HepG2 (cell line): ENCODE data around the gene PSMG3. TPM values are rescaled to one million over a fixed set of nuclear protein-coding genes. Genes with fewer than 3 reads are reported as not detected.

Experiments used
- ARID2 ChIP-seq: sonication (generic); formaldehyde crosslinking; IDR thresholded peaks from 2 replicates; pipeline ENCODE4 v1.8.1; 2022; ENCODE audit warnings: mild to moderate bottlenecking, missing genetic modification reagents, borderline replicate concordance
- BRCA1 ChIP-seq: sonication (generic); formaldehyde crosslinking; IDR thresholded peaks from 2 replicates; pipeline ENCODE4 v1.4.0; 2020; ENCODE audit warnings: missing genetic modification reagents
- CAMTA2 ChIP-seq: sonication (generic); formaldehyde crosslinking; IDR thresholded peaks from 2 replicates; pipeline ENCODE4 v1.4.0; 2020; ENCODE audit warnings: mild to moderate bottlenecking, missing genetic modification reagents, borderline replicate concordance
- CHCHD3 ChIP-seq: sonication (generic); formaldehyde crosslinking; IDR thresholded peaks from 2 replicates; pipeline ENCODE4 v1.8.0; 2022; ENCODE audit warnings: mild to moderate bottlenecking, missing genetic modification reagents, moderate library complexity
- FOXK1 ChIP-seq: sonication (generic); formaldehyde crosslinking; IDR thresholded peaks from 2 replicates; pipeline ENCODE4 v1.4.0; 2020; ENCODE audit warnings: low read depth, missing genetic modification reagents, borderline replicate concordance
- HMG20A ChIP-seq: IDR thresholded peaks from 2 replicates; pipeline ENCODE4 v1.6.1; 2016; ENCODE audit warnings: borderline replicate concordance
- NFKB2 ChIP-seq: sonication (generic); formaldehyde crosslinking; IDR thresholded peaks from 2 replicates; pipeline ENCODE4 v1.4.0; 2020; ENCODE audit warnings: missing genetic modification reagents, borderline replicate concordance
- PHF8 ChIP-seq: sonication (generic); formaldehyde crosslinking; IDR thresholded peaks from 2 replicates; pipeline ENCODE4 v1.5.0; 2020; ENCODE audit warnings: missing genetic modification reagents
- RCOR2 ChIP-seq: IDR thresholded peaks from 2 replicates; pipeline ENCODE4 v1.6.1; 2016; ENCODE audit warnings: missing biosample characterization, missing genetic modification reagents
- RXRB ChIP-seq: IDR thresholded peaks from 2 replicates; pipeline ENCODE4 v1.6.1; 2016; ENCODE audit warnings: borderline replicate concordance, missing genetic modification reagents, missing compliant biosample characterization
- SMAD9 ChIP-seq: sonication (generic); formaldehyde crosslinking; IDR thresholded peaks from 2 replicates; pipeline ENCODE4 v1.5.1; 2020; ENCODE audit warnings: mild to moderate bottlenecking, missing genetic modification reagents
- ZBTB1 ChIP-seq: sonication (generic); formaldehyde crosslinking; IDR thresholded peaks from 2 replicates; pipeline ENCODE4 v1.4.0; 2020; ENCODE audit warnings: missing genetic modification reagents, borderline replicate concordance
- ZNF121 ChIP-seq: sonication (generic); formaldehyde crosslinking; IDR thresholded peaks from 2 replicates; pipeline ENCODE4 v1.5.0; 2020; ENCODE audit warnings: mild to moderate bottlenecking, missing genetic modification reagents
- ZNF652 ChIP-seq: IDR thresholded peaks from 2 replicates; pipeline ENCODE4 v1.6.1; 2016; ENCODE audit warnings: low read depth, borderline replicate concordance
- ZNF674 ChIP-seq: sonication (generic); formaldehyde crosslinking; IDR thresholded peaks from 2 replicates; pipeline ENCODE4 v1.5.0; 2020; ENCODE audit warnings: low read depth, mild to moderate bottlenecking, missing genetic modification reagents
- polyA plus RNA-seq, 8 experiments: library from polyadenylated mRNA; depleted of rRNA in 3 of 8; stranded (reverse) in 7 of 8; unstranded in 1 of 8; fragments of >200 nt; fragmentation: Illumina TruSeq in 4 of 8; extraction: Trizol in 4 of 8; gene quantifications; 2 replicates each; pipeline versions ENCODE4 v1.2.1 to v1.2.3, GENCODE V29; 2011 to 2016; ENCODE audit warnings: low read depth in 4 of 8, missing spikeins in 1 of 8, mixed read lengths in 1 of 8; ENCODE audit not compliant: insufficient read depth in 1 of 8
- total RNA-seq, 5 experiments: library from RNA; depleted of rRNA; stranded (reverse); fragments of >200 nt; fragmentation: Illumina TruSeq; extraction: Trizol; gene quantifications; 2 replicates each; pipeline ENCODE4 v1.2.3, GENCODE V29; 2016; ENCODE audit warnings: low read depth in 1 of 5
- TF ChIP-seq, protein P1 (sequence below): sonication (generic); formaldehyde crosslinking; IDR thresholded peaks from 2 replicates; pipeline ENCODE4 v1.4.0; 2020; ENCODE audit warnings: missing genetic modification reagents
- TF ChIP-seq, protein P2 (sequence below): IDR thresholded peaks from 2 replicates; pipeline ENCODE4 v1.6.1; 2016; ENCODE audit warnings: missing compliant biosample characterization, missing genetic modification reagents, borderline replicate concordance
- TF ChIP-seq, protein P3 (sequence below): sonication (generic); formaldehyde crosslinking; conservative IDR thresholded peaks from 2 replicates; pipeline ENCODE4 v1.8.0; 2022; ENCODE audit warnings: low read depth, missing genetic modification reagents
- TF ChIP-seq, protein P4 (sequence below): sonication (generic); formaldehyde crosslinking; IDR thresholded peaks from 2 replicates; pipeline ENCODE4 v1.4.0; 2020; ENCODE audit warnings: mild to moderate bottlenecking, missing genetic modification reagents

Gene PSMG3
- total and polyA plus RNA-seq, 2 of the 13 experiments (the other 11 are each of a cell fraction or from before 2014, with no cell fraction given): 29.6 to 48.4 TPM

DNA sequence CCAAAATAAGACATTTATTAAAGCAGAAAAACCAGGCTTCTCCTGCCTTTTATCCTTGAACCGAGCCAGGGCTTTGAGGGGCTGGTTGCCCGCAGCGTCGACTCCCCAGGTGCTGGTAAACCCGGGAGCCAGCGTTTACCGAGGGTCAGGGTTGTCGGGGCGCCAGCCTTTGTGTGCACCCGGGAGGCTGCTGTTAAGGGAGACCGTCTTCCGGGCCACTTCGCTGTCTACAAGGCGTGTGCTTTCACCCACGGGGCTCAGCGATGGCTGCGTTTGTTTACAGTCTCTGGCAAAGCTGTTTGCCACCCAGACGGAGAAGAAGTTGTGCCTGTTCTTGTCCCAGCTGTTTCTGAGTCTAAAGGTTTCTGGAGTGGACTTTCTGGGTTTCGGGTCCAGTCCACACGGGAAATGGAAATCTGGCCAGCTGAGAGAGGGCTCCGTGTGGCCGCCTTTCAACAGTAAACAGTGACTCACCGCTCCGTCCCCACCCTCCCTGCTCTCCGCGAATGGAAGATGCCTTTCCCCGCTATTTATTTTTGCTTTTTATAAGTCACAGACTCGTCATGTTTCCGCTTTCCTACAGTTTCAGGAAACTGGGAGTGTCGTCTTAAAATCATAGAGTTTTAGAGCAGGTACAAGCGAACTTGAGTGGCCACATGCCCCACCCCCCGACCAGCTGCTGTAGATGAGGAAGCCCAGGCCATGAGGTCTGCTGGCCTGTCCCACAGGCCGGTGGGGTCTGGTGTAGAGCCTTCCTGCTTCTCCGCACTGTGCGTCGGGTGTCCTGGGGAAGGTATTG is 37.2 kb downstream of the PSMG3 start (continued):
- TF ChIP-seq, protein P1, sequence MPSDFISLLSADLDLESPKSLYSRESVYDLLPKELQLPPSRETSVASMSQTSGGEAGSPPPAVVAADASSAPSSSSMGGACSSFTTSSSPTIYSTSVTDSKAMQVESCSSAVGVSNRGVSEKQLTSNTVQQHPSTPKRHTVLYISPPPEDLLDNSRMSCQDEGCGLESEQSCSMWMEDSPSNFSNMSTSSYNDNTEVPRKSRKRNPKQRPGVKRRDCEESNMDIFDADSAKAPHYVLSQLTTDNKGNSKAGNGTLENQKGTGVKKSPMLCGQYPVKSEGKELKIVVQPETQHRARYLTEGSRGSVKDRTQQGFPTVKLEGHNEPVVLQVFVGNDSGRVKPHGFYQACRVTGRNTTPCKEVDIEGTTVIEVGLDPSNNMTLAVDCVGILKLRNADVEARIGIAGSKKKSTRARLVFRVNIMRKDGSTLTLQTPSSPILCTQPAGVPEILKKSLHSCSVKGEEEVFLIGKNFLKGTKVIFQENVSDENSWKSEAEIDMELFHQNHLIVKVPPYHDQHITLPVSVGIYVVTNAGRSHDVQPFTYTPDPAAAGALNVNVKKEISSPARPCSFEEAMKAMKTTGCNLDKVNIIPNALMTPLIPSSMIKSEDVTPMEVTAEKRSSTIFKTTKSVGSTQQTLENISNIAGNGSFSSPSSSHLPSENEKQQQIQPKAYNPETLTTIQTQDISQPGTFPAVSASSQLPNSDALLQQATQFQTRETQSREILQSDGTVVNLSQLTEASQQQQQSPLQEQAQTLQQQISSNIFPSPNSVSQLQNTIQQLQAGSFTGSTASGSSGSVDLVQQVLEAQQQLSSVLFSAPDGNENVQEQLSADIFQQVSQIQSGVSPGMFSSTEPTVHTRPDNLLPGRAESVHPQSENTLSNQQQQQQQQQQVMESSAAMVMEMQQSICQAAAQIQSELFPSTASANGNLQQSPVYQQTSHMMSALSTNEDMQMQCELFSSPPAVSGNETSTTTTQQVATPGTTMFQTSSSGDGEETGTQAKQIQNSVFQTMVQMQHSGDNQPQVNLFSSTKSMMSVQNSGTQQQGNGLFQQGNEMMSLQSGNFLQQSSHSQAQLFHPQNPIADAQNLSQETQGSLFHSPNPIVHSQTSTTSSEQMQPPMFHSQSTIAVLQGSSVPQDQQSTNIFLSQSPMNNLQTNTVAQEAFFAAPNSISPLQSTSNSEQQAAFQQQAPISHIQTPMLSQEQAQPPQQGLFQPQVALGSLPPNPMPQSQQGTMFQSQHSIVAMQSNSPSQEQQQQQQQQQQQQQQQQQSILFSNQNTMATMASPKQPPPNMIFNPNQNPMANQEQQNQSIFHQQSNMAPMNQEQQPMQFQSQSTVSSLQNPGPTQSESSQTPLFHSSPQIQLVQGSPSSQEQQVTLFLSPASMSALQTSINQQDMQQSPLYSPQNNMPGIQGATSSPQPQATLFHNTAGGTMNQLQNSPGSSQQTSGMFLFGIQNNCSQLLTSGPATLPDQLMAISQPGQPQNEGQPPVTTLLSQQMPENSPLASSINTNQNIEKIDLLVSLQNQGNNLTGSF (CRISPR knock-in tag): no peak
- TF ChIP-seq ZNF121 (CRISPR knock-in tag): no peak
- no peak for TF ChIP-seq BRCA1 (CRISPR knock-in tag)
- TF ChIP-seq ZNF674 (CRISPR knock-in tag): no peak
- 0 out of 2 replicates have a peak, but pooled peaks have one; percentile 44 for TF ChIP-seq RCOR2 (CRISPR knock-in tag)
- no peak for TF ChIP-seq PHF8 (CRISPR knock-in tag)
- TF ChIP-seq ARID2: no peak
- no peak for TF ChIP-seq ZBTB1 (CRISPR knock-in tag)
- TF ChIP-seq, protein P2, sequence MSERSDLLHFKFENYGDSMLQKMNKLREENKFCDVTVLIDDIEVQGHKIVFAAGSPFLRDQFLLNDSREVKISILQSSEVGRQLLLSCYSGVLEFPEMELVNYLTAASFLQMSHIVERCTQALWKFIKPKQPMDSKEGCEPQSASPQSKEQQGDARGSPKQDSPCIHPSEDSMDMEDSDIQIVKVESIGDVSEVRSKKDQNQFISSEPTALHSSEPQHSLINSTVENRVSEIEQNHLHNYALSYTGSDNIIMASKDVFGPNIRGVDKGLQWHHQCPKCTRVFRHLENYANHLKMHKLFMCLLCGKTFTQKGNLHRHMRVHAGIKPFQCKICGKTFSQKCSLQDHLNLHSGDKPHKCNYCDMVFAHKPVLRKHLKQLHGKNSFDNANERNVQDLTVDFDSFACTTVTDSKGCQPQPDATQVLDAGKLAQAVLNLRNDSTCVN (CRISPR knock-in tag): peak; percentile 64; the same call in 1 of the 2 replicates
- no peak for TF ChIP-seq CAMTA2 (CRISPR knock-in tag)
- TF ChIP-seq ZNF652: no peak
- TF ChIP-seq NFKB2: no peak
- peak; percentile 38; the same call in 1 of the 2 replicates for TF ChIP-seq HMG20A (CRISPR knock-in tag)
- TF ChIP-seq SMAD9 (CRISPR knock-in tag): no peak
- TF ChIP-seq, protein P3, sequence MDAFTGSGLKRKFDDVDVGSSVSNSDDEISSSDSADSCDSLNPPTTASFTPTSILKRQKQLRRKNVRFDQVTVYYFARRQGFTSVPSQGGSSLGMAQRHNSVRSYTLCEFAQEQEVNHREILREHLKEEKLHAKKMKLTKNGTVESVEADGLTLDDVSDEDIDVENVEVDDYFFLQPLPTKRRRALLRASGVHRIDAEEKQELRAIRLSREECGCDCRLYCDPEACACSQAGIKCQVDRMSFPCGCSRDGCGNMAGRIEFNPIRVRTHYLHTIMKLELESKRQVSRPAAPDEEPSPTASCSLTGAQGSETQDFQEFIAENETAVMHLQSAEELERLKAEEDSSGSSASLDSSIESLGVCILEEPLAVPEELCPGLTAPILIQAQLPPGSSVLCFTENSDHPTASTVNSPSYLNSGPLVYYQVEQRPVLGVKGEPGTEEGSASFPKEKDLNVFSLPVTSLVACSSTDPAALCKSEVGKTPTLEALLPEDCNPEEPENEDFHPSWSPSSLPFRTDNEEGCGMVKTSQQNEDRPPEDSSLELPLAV (CRISPR knock-in tag): no peak
- TF ChIP-seq, protein P4, sequence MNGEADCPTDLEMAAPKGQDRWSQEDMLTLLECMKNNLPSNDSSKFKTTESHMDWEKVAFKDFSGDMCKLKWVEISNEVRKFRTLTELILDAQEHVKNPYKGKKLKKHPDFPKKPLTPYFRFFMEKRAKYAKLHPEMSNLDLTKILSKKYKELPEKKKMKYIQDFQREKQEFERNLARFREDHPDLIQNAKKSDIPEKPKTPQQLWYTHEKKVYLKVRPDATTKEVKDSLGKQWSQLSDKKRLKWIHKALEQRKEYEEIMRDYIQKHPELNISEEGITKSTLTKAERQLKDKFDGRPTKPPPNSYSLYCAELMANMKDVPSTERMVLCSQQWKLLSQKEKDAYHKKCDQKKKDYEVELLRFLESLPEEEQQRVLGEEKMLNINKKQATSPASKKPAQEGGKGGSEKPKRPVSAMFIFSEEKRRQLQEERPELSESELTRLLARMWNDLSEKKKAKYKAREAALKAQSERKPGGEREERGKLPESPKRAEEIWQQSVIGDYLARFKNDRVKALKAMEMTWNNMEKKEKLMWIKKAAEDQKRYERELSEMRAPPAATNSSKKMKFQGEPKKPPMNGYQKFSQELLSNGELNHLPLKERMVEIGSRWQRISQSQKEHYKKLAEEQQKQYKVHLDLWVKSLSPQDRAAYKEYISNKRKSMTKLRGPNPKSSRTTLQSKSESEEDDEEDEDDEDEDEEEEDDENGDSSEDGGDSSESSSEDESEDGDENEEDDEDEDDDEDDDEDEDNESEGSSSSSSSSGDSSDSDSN: no peak; the same call in 1 of the 2 replicates
- TF ChIP-seq CHCHD3 (CRISPR knock-in tag): no peak
- peak; percentile 79 for TF ChIP-seq FOXK1 (CRISPR knock-in tag)
- peak; percentile 64; the same call in 1 of the 2 replicates for TF ChIP-seq RXRB (CRISPR knock-in tag)
